ENCODE data around the gene ALDH4A1. TPM values are rescaled to one million over a fixed set of nuclear protein-coding genes. Genes with fewer than 3 reads are reported as not detected.
"Not testable (repeated sequence)": the region's sequence is repeated elsewhere in the genome, so short reads cannot be mapped to it uniquely, and the experiment has no call there.

Gene ALDH4A1
- total RNA-seq, 1 donor: 28.6 TPM

GRCh38 chr1:18874036-18874435 is 28.3 kb downstream of the ALDH4A1 start:
- H3K4me3 ChIP-seq (ENCODE audit: insufficient read depth, low read length): no peak overlapping the region
- H4K20me1 ChIP-seq (ENCODE audit: insufficient read depth, low read length): no peaks in the 10 kb centered on the region
- H3K36me3 ChIP-seq (ENCODE audit: insufficient read depth, low read length): no peaks in the 10 kb centered on the region
- peaks cover 5% of the 10 kb centered on the region for H3K27me3 ChIP-seq (ENCODE audit: insufficient read depth, low read length)
- TF ChIP-seq, protein P1, sequence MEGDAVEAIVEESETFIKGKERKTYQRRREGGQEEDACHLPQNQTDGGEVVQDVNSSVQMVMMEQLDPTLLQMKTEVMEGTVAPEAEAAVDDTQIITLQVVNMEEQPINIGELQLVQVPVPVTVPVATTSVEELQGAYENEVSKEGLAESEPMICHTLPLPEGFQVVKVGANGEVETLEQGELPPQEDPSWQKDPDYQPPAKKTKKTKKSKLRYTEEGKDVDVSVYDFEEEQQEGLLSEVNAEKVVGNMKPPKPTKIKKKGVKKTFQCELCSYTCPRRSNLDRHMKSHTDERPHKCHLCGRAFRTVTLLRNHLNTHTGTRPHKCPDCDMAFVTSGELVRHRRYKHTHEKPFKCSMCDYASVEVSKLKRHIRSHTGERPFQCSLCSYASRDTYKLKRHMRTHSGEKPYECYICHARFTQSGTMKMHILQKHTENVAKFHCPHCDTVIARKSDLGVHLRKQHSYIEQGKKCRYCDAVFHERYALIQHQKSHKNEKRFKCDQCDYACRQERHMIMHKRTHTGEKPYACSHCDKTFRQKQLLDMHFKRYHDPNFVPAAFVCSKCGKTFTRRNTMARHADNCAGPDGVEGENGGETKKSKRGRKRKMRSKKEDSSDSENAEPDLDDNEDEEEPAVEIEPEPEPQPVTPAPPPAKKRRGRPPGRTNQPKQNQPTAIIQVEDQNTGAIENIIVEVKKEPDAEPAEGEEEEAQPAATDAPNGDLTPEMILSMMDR (IDR thresholded peaks at IDR 0.05; ENCODE audit: extremely low read depth, low read depth, low read length): no peak
- H3K9me3 ChIP-seq (ENCODE audit: low read depth, low read length): no peaks in the 10 kb centered on the region
- no peaks in the 10 kb centered on the region for H3K4me1 ChIP-seq (ENCODE audit: insufficient read depth, low read length)
- H2AFZ ChIP-seq (ENCODE audit: low read length): no peak overlapping the region
- DNase-seq (ENCODE audit: insufficient read length, low spot score, missing footprints): no peak
- no peaks in the 10 kb centered on the region for H3K79me2 ChIP-seq (ENCODE audit: insufficient read depth, low read length)
- no peak overlapping the region for H3K4me2 ChIP-seq (ENCODE audit: insufficient read depth, low read length)
- no peak overlapping the region for H3K27ac ChIP-seq (ENCODE audit: low read depth, low read length)

DNA sequence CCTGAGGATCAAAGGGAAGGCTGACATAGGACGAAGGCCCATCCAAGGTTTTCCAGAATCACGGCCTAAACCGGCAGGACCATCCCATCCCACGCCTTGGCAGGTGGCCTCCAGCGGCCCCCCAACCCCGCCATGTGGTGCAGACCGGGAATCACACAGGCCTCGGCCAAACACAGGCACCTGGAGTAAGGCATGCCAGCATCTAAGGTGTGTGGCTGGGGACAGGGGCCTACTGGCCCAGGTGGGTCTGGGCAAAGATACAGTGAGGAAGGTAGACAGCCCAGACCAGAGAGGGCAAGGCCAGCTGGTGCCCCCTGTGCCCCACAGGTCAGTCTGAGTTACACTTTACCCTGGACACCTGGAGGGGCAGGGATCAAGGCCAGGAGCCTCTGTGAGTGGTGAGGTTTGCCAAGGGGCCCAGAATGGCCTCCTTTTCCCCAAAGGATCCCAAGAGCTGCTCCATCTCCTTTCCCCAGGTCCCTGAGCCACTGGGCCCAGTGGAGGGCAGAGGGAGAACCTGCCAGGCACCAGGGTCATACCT is 30.2 kb downstream of the ALDH4A1 start:
- TF ChIP-seq, protein P1 (IDR thresholded peaks at IDR 0.05; ENCODE audit: extremely low read depth, low read depth, low read length): no peak
- H3K4me3 ChIP-seq (ENCODE audit: insufficient read depth, low read length): no peak overlapping the region
- H3K27ac ChIP-seq (ENCODE audit: low read depth, low read length): no peak overlapping the region
- no peaks in the 10 kb centered on the region for H3K36me3 ChIP-seq (ENCODE audit: insufficient read depth, low read length)
- no peak overlapping the region for H2AFZ ChIP-seq (ENCODE audit: low read length)
- no peaks in the 10 kb centered on the region for H3K79me2 ChIP-seq (ENCODE audit: insufficient read depth, low read length)
- peaks cover 7% of the 10 kb centered on the region for H3K27me3 ChIP-seq (ENCODE audit: insufficient read depth, low read length)
- no peaks in the 10 kb centered on the region for H4K20me1 ChIP-seq (ENCODE audit: insufficient read depth, low read length)
- no peak for DNase-seq (ENCODE audit: insufficient read length, low spot score, missing footprints)
- no peaks in the 10 kb centered on the region for H3K4me1 ChIP-seq (ENCODE audit: insufficient read depth, low read length)
- H3K4me2 ChIP-seq (ENCODE audit: insufficient read depth, low read length): no peak overlapping the region
- H3K9me3 ChIP-seq (ENCODE audit: low read depth, low read length): no peaks in the 10 kb centered on the region

DNA sequence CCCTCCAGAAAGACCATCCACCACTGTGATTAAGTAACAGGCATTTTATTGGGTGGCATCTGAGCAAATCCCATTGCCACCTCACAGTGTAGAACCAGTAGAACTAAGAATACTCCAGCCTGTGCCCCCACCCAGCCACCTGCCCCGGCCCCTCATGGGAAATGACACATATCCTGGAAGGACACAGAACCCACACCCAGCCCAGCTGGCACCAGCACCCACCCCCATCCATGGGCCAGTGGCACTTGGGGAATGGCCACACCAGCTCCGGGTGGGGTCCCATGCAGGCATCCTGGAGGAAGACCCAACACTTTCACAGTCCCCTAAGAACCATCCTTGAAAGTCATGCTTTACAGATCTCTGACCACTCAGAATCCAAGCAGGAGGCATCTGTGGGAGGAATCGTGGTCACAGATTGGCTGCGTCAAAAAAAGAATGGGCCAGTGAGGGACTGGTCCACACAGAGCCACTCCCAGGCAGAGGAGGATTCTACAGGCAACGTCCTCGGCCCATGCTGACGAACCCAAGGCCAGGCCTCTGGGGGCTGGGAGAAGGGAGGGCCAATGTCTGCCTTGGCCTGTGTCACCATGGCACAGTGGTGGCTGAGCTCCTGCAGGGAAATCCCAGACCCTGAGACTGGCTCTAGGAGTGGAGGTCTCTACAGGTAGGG is 30.8 kb downstream of the ALDH4A1 start:
- Histone ChIP-seq H4K20me1 (ENCODE audit: insufficient read depth, low read length) (no peaks in the 10 kb centered on the region), H2AFZ (ENCODE audit: low read length) (no peak overlapping the region), H3K4me3 (ENCODE audit: insufficient read depth, low read length) (no peak overlapping the region), H3K36me3 (ENCODE audit: insufficient read depth, low read length) (no peaks in the 10 kb centered on the region), H3K4me2 (ENCODE audit: insufficient read depth, low read length) (no peak overlapping the region), H3K9me3 (ENCODE audit: low read depth, low read length) (no peaks in the 10 kb centered on the region), H3K4me1 (ENCODE audit: insufficient read depth, low read length) (no peaks in the 10 kb centered on the region), H3K27ac (ENCODE audit: low read depth, low read length) (no peak overlapping the region), H3K27me3 (ENCODE audit: insufficient read depth, low read length) (peaks cover 7% of the 10 kb centered on the region), H3K79me2 (ENCODE audit: insufficient read depth, low read length) (no peaks in the 10 kb centered on the region)
- TF ChIP-seq, protein P1 (IDR thresholded peaks at IDR 0.05; ENCODE audit: extremely low read depth, low read depth, low read length): no peak
- DNase-seq (ENCODE audit: insufficient read length, low spot score, missing footprints): peak; percentile 62

DNA sequence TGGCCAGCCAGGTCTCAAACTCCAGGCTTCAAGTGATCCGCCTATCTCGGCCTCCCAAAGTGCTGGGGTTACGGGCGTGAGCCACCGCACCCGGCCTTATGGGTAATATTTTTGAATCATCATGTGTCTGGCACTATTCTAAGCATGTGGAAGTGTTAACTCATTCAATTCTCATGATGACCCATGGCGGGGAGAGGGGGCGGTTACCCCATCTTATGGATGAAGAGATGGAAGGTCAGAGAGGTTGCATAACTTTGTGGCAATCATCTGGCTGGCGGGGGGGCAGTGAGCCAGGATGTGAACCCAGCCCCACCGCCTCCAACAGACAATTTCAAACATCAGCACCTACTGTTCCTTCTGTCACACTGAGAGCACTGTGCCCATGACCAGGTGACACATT is 31.4 kb downstream of the ALDH4A1 start:
- no peak overlapping the region for H3K27ac ChIP-seq (ENCODE audit: low read depth, low read length)
- no peak overlapping the region for H3K4me3 ChIP-seq (ENCODE audit: insufficient read depth, low read length)
- H3K9me3 ChIP-seq (ENCODE audit: low read depth, low read length): no peaks in the 10 kb centered on the region
- H3K4me2 ChIP-seq (ENCODE audit: insufficient read depth, low read length): no peak overlapping the region
- no peaks in the 10 kb centered on the region for H3K79me2 ChIP-seq (ENCODE audit: insufficient read depth, low read length)
- no peaks in the 10 kb centered on the region for H4K20me1 ChIP-seq (ENCODE audit: insufficient read depth, low read length)
- H3K27me3 ChIP-seq (ENCODE audit: insufficient read depth, low read length): peaks cover 7% of the 10 kb centered on the region
- TF ChIP-seq, protein P1 (IDR thresholded peaks at IDR 0.05; ENCODE audit: extremely low read depth, low read depth, low read length): no peak
- no peaks in the 10 kb centered on the region for H3K4me1 ChIP-seq (ENCODE audit: insufficient read depth, low read length)
- no peaks in the 10 kb centered on the region for H3K36me3 ChIP-seq (ENCODE audit: insufficient read depth, low read length)
- DNase-seq (ENCODE audit: insufficient read length, low spot score, missing footprints): no peak
- no peak overlapping the region for H2AFZ ChIP-seq (ENCODE audit: low read length)

DNA sequence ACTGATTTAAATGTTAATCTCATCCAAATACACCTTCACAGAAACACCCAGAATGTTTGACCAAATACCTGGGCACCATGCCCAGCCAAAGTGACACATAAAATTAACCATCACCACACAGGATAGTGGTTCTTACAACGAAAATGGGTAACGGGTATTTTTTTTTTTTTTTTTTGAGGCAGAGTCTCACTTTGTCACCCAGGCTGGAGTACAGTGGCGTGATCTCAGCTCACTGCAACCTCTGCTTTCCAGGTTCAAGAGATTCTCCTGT is 31.8 kb downstream of the ALDH4A1 start:
- H3K4me1 ChIP-seq (ENCODE audit: insufficient read depth, low read length): not testable (repeated sequence)

More for the DNA sequence above, 31.8 kb downstream of the ALDH4A1 start:
- not testable (repeated sequence) for H3K4me3 ChIP-seq (ENCODE audit: insufficient read depth, low read length); H4K20me1 ChIP-seq (ENCODE audit: insufficient read depth, low read length); H3K79me2 ChIP-seq (ENCODE audit: insufficient read depth, low read length); H3K4me2 ChIP-seq (ENCODE audit: insufficient read depth, low read length); H3K27ac ChIP-seq (ENCODE audit: low read depth, low read length); H3K9me3 ChIP-seq (ENCODE audit: low read depth, low read length); H3K36me3 ChIP-seq (ENCODE audit: insufficient read depth, low read length); H2AFZ ChIP-seq (ENCODE audit: low read length); DNase-seq (ENCODE audit: insufficient read length, low spot score, missing footprints)
- peaks cover 11% of the 10 kb centered on the region for H3K27me3 ChIP-seq (ENCODE audit: insufficient read depth, low read length)

Measured in osteoblast (primary cell).